NCI-H1694 (cell line): ENCODE data around the gene CALY.

Source experiments
- DNase-seq: peaks from one replicate; lab custom pipeline; 2025; lab: John Stamatoyannopoulos, UW

Gene CALY

DNA sequence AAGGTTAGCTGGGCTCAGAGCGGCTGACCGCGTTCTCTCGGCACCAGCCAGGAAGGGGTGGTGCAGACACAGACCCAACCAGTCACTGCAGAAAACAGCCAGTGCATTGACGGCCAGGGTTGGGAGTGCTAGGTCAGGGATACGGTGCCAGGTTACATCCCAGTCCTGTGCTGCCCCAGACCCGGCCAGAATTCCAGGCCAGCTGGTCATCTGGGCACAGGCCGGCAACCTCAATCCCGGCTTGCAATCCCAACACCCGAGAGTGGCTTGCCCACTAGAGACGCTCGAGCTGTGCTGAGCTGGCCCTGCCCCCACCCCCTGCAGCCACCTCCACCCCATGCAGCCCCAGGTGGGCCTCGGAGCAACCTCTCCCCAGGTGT lies 14.2 kb upstream of the CALY start:
- DNase-seq, result no peak

DNA sequence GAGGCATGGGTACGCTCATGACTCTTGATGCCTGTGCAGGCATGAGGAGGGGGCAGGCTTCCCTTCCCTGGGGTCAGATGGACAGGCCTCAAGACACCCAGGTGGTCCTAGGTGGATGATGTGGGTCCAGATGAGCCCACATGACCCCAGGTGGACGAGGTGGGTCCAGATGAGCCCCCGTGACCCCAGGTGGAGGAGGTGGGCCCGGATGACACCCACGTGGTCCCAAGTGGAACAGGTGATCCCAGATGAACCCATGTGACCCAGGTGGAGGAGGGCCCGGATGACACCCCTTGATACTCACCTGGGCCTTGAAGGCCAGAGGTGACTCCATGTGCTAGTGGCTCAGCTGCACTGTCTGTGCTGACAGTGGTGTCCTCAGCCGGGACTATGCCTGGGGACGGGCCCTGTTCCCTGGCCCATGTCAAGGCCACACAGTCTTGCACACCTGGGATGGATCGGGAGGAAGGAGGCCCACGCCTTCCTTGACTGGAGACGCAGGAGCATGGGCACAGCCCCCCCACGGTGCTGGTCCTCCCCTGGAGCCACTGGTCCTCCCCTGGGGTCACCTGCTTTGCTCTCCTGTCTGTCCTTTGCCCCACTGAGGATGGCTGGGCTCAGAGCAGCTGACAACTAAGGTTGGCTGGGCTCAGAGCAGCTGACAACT lies 13.7 kb upstream of the CALY start:
- no peak for DNase-seq

DNA sequence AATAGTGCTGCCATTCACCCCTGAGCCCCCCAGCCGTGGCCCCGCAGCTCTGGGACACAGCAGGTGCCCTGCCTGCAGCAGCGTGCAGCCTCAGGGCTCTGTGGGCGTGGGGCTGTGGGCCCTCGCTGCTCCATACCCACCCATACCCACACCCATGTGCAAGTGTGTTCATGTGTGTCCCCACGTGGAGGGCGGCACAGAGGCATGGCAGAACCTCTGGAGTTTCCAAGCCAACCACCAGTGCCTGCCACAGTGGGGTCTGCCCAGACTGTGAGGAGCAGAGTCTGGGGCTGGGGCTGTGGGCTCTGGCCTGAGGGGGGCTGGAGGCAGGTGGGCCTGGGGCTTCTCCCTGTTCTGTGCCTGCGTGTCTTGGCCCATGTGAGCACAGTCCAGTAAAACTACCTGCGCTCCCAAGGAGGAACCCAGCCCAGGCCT lies 12.9 kb upstream of the CALY start:
- DNase-seq, result no peak

DNA sequence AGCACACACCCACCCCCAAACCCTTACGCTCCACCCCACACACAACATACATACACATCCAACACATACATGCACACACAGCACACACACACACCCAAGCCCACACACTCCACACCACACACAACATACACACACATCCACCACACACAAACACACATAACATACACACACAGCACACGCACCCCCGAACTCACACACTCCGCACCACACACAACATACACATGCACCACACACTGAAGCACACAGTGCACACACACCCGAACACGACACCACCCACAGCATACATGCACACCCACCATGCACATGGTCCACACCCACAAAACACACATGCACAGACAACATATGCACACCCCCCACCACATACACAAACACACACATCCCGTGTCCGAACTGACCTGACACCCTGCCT lies 12.5 kb upstream of the CALY start:
- DNase-seq, result no peak

DNA sequence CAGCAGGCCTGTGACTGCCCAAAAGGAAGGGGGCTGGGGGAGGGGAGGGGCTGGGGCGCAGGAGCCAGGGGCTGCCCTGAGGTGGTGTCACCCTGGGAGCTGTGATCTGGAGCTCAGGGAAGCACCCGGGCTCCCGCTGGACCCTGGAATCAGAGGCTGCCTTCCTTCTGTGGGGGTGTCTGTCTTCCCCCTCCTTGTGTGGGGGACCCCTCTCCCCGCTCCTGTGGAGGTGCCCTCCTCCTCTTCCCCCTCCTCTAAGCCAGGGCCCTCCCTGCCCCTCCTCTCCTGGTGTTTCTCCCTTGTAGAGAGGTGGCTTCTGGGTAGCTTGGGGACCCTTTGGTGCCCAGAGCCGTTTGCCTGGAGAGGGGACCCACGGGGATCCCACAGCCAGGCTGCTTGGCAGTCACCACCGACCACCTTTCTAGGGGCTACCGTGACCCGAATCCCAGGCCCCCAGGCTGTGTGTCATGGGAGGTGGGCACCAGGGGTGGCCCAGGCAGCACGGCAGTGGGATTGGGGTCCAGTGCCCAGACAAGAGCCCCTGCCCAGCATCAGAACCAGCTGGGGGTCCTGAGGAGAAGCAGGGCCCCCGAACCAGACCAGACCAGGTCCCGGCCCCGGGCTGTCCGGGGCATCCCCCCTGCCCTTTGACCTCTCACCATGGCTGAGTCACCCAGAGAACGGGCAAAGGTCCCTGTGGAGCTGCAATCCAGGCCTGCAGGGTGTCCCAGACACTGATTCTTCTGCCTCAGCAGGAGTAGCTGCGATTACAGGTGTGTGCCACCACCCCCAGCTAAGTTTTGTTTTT lies 11.2 kb upstream of the CALY start:
- DNase-seq, result no peak

DNA sequence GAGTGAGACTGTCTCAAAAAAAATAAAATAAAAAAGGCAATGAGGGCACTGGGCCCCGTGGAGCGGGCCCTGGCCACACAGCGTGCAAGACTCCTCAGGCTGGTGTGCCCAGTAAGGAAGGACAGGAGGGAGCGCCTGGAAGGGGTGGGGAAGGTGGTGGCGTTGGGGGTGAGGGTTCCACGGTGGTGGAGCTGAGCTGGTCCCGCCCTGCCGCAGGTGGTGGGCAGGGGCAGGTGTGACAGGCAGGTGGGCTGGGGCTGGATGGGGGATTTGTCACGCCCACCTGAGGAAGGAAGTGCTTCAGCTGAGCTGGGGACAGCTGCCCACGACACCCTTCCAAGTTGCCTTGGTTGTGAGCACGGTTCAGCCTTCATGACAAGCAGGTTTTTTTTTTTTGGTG lies 9.7 kb upstream of the CALY start:
- no peak for DNase-seq

DNA sequence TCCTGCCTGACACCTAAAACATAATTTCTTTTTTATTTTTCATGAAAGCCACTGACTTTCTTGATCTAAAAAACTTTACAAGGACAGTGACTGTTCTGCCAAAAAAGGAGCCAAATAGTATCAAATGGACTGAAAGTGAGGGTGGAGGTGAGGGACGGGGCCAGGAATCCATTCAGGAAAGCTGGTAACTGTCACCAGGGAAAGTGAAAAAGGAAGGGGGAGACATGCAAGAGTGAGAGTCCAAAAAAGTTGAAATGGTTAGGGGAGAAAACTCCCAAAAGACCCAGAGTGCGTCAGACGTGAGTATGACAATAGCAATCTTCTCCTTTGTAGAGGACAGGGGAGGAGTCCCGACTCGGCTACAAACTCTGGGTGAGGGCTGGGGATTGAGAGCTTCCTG lies 7.5 kb upstream of the CALY start:
- no peak for DNase-seq

DNA sequence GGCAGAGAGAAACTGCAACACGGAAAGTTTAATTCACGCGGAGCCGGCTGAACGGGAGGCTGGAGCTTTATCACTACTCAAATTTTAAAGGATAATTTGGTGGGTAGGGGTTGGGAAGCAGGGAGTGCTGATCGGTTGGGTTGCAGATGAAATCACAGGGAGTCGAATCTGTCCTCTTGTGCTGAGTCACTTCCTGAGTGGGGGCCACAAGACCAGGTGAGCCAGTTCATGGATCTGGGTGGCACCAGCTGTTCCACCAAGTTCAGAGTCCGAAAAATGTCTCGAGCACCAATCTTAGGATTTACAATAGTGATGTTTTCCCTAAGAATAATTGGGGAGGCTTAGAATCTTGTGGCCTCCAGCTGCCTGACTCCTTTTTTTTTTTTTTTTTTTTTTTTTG lies 6.9 kb upstream of the CALY start:
- no peak for DNase-seq

DNA sequence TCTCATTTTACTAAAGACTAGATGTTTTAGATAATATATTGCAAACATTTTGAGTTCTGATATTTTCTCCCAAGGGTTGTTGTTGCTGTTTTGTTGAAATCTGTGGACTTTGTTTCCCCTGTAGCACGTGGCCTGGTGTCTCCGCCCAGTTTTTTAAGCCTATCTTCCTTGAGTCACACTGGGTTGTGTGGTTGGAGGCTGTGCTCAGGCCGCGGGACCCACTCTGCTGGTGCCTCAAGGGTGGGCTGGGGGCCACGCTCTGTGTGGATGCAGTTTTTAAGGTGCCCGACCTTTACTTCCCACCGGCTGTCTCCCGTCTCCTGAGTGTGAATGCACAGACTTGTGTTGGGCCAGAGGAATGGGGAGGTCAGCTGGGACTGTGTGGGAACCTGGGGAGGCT lies 6.2 kb upstream of the CALY start:
- no peak for DNase-seq

DNA sequence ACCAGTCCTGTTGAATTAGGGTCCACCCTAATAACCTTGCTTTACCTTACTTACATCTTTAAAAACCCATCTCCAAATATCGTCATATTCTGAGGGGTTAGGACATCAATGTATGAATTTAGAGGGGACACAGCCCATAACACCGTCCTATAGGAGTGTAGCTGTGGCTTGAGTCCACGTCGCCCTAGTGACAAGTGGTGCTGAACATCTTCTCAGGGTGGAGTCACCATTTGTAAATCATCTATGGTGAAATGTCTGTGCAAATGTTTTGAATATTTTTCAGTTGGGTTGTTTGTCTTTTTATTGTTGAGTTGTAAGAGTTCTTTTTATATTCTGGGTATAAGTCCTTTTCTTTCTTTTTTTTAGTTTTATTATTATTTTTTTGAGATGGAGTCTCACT lies 5.3 kb upstream of the CALY start:
- DNase-seq, result no peak

DNA sequence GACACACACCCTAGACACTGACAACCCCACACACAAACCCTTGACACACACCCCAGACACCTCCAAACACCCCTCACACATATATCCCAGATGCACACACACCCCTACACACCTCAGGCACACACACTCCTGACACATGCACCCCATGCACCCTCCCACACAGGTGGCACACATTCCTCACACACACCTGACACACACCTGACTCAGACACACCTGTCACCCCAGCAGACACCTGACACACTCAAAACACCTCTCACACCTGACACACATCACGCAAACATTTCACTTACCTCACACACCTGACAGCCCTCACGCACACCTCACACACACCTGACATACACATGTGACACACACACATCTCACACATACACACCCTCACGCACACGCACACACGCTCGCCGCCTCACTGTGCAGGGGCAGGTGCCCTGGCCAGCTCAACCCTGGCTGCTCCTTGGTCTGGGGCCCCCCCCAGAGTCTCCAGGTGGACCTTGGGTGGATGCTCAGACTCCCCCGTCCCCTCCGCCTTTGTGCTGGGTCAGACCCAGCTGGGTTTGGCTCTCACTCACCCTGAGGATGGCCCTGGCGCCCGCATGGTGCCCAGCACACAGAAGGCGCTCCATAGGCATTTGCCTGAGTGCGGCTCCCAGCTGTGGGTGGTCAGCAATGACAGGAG lies 3.1 kb upstream of the CALY start:
- no peak for DNase-seq

DNA sequence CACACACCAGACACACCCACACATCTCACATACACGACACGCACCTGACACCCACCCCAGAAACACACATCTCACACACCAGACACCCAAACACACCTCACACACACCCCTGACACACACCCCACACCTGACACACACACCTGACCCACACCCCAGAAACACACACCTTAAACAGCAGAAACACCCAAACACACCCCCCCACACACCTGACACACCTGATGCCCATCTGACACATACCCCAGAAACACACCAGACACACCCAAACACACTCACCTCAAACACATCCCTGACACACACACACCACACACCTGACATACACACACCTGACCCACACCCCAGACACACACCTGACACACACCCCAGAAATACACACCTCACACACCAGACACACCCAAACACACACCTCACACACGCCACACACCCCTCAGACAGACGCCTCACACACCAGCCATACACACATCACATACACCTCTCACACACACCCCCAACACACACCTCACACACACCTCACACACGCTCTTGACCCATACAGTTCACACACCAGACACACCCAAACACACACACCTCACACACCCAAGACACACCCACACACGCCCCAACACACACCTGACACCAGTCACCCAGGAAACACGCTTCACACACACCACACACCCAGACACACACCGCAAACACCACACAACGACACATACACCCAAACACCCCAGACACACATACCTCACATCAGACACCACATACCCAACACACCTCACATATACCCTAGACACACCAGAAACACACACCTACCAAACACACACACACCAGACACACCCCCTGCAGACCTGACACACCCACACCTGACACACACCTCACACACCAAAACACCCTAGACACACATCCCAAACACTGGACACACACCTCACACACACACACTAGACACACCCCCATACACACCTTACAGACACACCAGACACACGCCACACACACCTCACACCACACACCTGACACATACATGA lies 1.7 kb upstream of the CALY start:
- no peak for DNase-seq

DNA sequence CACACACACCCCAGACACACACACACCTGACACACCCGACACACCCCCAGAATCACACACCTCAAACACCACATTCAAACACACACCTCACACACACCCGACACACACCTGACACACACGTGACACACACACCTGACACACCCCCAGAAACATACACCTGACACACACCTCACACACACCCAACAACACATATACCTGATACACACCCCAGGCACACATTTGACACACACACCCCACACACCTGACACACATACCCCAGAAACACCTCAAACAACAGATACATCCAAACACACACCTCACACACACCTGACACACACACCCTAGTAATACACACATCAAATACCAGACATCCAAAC lies 652 bp upstream of the CALY start:
- no peak for DNase-seq

DNA sequence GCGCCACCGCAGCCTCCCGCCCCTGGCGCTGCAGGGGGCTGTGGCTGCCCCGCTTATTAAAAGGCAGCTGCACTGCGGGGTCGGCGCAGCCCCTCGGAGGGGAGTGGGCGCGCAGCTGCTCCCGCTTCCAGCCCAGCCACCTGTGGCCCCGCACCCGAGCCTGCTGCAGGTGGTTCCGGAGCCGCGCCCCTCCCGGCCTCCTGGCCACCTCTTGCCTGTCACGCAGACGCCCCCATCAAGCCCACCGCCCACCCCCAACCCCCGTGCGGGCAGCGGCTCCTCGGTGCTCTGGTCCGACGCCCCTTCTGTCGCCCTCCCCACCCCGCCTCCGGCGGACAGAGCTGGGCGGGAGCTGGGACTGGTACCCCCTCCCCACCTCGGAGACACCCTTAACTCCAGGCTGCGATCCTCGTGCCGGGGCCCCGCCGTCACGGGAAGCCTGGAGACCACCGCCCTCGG lies 549 bp downstream of the CALY start:
- no peak for DNase-seq

DNA sequence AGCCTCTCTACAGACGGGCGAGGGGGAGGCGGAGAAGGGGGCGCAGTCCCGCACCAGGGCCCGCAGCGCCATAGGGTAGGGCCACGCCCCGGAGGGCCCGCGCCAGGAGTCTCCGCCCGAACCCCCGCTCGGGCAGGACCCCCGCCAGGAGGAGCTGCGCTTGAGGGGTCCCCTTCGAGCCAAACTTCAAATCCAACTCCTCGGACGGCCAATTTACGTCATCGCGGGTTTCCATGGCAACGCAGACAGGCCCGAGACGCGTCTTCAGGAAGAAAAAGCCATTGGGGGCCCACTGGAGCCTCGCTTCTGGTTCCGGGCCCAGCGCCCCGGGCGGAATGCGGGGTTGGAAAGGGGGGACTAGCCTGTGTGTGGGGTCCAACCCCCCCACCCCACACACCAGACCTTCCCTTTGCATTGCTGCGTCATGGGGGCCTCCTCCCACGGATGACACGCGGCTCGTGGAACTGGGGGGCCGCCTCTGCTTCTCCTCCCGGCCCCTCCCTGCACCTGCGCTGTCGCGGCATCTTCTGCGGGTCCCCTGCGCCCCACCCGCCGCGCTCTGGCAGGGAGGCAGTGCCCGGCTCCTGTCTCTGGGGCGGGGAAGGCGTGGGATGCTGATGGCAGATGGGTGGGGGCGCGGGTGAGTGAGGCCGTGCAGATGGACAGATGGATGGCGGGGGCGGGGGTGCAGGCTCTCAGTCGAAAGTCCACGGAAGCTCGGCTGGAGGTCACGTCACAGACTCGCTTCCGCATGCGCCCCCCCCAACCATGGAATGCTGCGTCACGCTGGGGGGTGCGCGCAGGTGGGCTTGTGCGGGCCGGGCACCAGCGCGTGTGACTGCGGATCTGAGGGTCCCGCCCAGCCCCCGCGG lies 1.2 kb downstream of the CALY start:
- no peak for DNase-seq

DNA sequence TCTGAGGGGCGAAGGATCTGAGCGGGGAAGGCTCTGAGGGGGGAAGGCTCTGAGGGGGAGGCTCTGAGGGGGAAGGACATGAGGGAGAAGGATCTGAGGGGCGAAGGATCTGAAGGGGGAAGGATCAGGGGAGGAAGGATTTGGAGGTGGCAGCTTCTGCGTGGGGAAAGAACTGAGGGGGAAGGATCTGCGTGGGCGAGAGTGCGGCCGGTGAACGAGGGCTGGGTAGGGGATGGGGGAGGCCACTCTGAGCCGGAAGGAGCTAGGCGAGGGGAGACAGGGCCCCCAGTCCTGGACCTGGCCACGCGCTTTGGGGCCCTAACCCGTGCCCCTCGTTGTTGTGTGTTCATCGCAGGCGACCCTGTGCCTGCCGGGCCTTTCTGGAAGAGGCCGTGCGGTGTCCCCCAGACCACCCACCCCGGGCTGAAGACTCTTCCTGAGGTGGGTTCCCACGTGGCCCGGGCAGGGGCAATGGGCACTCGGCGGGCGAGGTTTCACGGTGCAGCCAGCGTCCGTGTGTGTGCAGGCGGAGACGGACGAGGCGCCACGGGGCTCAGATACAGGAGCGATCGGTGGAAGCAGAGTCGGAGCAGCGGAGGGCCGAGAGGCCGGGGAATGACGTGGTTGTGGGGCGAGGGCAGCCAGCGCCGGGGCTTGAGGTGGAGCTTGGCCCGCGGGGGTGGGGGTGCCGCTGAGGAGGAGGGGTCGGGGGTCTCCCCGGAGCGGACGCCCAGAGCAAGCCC lies 2.0 kb downstream of the CALY start:
- no peak for DNase-seq

DNA sequence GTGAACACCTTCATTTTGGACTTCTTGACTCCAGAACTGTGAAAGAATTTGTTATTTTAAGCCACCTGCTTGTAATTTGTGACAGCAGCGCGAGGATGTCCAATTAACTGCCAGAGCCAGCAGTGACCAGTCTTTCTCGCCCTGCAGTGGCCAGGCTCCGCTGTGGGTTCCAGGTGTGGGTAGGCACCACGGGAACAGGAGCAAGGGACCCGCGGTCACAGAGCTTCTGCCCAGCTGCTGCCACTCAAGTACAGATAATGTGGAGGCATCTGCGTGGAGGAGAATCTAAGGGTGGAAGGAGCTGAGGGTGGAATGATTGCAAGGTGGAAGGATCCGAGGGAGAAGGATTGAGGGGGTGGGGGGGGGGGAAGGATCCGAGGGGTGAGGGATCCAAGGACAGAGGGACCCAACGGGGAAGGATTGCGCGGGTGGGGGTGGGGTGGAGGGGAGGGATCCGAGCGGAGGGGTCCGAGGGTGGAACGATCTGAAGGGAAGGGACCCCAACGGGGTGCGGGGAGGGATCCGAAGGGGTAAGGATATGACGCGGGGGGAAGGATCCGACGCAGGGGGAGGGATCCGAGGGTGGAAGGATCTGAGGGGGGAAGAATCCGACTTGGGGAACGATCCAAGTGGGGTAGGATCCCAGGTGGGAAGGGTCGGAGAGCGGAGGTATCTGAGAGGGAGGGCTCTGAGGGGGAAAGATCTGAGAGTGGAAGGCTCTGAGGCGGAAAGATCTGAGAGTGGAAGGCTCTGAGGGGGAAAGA lies 3.6 kb downstream of the CALY start:
- no peak for DNase-seq

DNA sequence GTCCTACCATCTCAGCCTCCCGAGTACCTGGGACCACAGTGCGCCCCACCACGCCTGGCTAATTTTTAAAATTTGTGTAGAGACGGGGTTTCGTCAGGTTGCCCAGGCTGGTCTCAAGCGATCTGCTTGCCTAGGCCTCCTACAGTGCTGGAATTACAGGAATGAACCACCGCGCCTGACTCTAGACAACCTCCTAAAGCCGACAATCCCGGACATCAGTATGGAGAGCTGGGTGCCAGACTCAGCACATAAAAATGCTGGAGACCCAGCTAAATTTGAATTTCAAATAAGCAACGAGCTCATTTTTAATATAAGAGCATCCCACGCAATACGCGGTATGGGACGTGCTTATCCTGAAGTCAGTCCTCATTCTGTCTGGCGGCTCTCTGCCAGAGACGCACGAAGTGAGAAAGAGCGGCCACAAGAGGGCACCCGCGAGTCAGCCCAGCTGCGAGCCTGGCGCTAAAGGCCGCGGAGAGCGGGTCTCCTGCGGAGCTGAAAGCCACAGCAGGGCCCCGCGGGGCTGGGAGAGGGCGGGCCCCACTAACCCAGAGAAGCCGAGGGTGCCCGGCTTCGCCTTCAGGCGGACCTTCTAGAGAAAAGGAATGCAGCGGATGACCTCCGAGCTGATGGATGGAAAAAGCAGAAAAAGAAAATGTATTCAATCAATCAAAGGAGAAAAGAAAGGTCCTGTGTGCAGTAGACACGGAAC lies 7.0 kb downstream of the CALY start:
- peak; percentile 53 for DNase-seq
